Activated T-helper 1 cell treated with anti-CD3 and anti-CD28 coated beads, Interleukin-12 subunit alpha, Interleukin-12 subunit beta, Interleukin-2, Interleukin-4 antibody, amounts not matched to agents 30 ng/mL and 10 ng/mL and 1 ng/mL, durations not matched to agents 14 hours and 24 hours and 36 hours (primary cell): ENCODE data around the gene CBY1. TPM values are rescaled to one million over a fixed set of nuclear protein-coding genes. Genes with fewer than 3 reads are reported as not detected.

Experiments used
- DNase-seq: peaks from one replicate; pipeline ENCODE4 v3.0.0; 2021; ENCODE audit warnings: low spot score
- H3K27ac Mint-ChIP-seq: one replicate; pipeline ENCODE4 v1.8.0; 2021; ENCODE audit warnings: mild to moderate bottlenecking, mixed read lengths
- H3K27me3 Mint-ChIP-seq: one replicate; pipeline ENCODE4 v1.8.0; 2022; ENCODE audit warnings: mild to moderate bottlenecking, moderate library complexity, mixed read lengths; ENCODE audit not compliant: insufficient read depth
- H3K36me3 Mint-ChIP-seq: one replicate; pipeline ENCODE4 v1.8.0; 2021; ENCODE audit warnings: low read depth, mixed read lengths
- H3K4me1 Mint-ChIP-seq: one replicate; pipeline ENCODE4 v1.8.0; 2021; ENCODE audit warnings: low read depth, mixed read lengths
- H3K4me3 Mint-ChIP-seq: one replicate; pipeline ENCODE4 v1.8.0; 2021; ENCODE audit warnings: mild to moderate bottlenecking, moderate library complexity, mixed read lengths
- H3K9me3 Mint-ChIP-seq: one replicate; pipeline ENCODE4 v1.8.0; 2021; ENCODE audit warnings: mixed read lengths
- intact Hi-C: fragments of 100-400 bp; cut with micrococcal nuclease; formaldehyde crosslinking; loops from one replicate; pipeline ENCODE4 v1.15.1; 2024
- total RNA-seq: library from RNA; stranded (reverse); gene quantifications from 2 replicates; pipeline ENCODE4 v1.2.3, GENCODE V29; 2022

CBY1 gene
- total RNA-seq, 1 donor from 2014 or later: 8.8 TPM

- Mint-ChIP-seq H3K4me3 (no peak overlapping the region), H3K27ac (no peak overlapping the region), H3K9me3 (no peaks in the 10 kb centered on the region), H3K4me1 (no peaks in the 10 kb centered on the region), H3K36me3 (peaks cover 54% of the 10 kb centered on the region), H3K27me3 (no peaks in the 10 kb centered on the region)
- no peak for DNase-seq
- intact Hi-C loops: no loop called here
Observed at GRCh38 chr22:38721551-38721950, 65.1 kb downstream of the CBY1 start.

Other genes with a start within 250 kb of the CBY1 start
- gene KCNJ4, start 201.4 kb upstream of the CBY1 start, total RNA-seq: not detected in 2 replicates
- 1.1 and 1.3 TPM in 2 replicates for gene KDELR3, start 188.5 kb upstream of the CBY1 start, total RNA-seq
- 356 and 358 TPM in 2 replicates for gene DDX17, start 150.3 kb upstream of the CBY1 start, total RNA-seq
- 11.2 and 11.7 TPM in 2 replicates for gene DMC1, start 86.5 kb upstream of the CBY1 start, total RNA-seq
- 0.16 and 0.78 TPM in 2 replicates for gene FAM227A, start 246 bp upstream of the CBY1 start, total RNA-seq
- 153 and 156 TPM in 2 replicates for gene TOMM22, start 25.3 kb downstream of the CBY1 start, total RNA-seq
- gene JOSD1, start 44.3 kb downstream of the CBY1 start, total RNA-seq: 77.7 and 86.0 TPM in 2 replicates
- 102 and 111 TPM in 2 replicates for gene GTPBP1, start 49.3 kb downstream of the CBY1 start, total RNA-seq
- gene SUN2, start 99.4 kb downstream of the CBY1 start, total RNA-seq: 146 and 154 TPM in 2 replicates
- 5.0 TPM in 2 replicates for gene DNAL4, start 137.5 kb downstream of the CBY1 start, total RNA-seq
- gene NPTXR, start 187.4 kb downstream of the CBY1 start, total RNA-seq: 1.2 and 1.3 TPM in 2 replicates
- 171 and 178 TPM in 2 replicates for gene CBX6, start 215.6 kb downstream of the CBY1 start, total RNA-seq